HepG2 (cell line): ENCODE measurements around the gene LDAF1.

Source experiments
- ARHGAP35 ChIP-seq: sonication (generic); formaldehyde crosslinking; IDR thresholded peaks from 2 replicates; pipeline ENCODE4 v1.9.0; 2022; ENCODE audit warnings: mild to moderate bottlenecking, inconsistent platforms, moderate library complexity, missing genetic modification reagents, borderline replicate concordance
- ATF6 ChIP-seq: sonication (generic); formaldehyde crosslinking; conservative IDR thresholded peaks from 2 replicates; pipeline ENCODE4 v1.4.0; 2020; ENCODE audit warnings: missing genetic modification reagents
- FOSL2 ChIP-seq: sonication (generic); formaldehyde crosslinking; IDR thresholded peaks from 2 replicates; pipeline ENCODE4 v1.4.0; 2020; ENCODE audit warnings: missing genetic modification reagents
- HIVEP1 ChIP-seq: sonication (generic); formaldehyde crosslinking; IDR thresholded peaks from 2 replicates; pipeline ENCODE4 v1.4.0; 2020; ENCODE audit warnings: mild to moderate bottlenecking, missing genetic modification reagents
- HMG20B ChIP-seq: conservative IDR thresholded peaks from 2 replicates; pipeline ENCODE4 v1.6.1; 2016; ENCODE audit warnings: missing genetic modification reagents, missing compliant biosample characterization
- IKZF5 ChIP-seq: IDR thresholded peaks from 2 replicates; pipeline ENCODE4 v1.6.1; 2018; ENCODE audit warnings: missing genetic modification reagents, mild to moderate bottlenecking, missing compliant biosample characterization
- JUND ChIP-seq: sonication (generic); formaldehyde crosslinking; IDR thresholded peaks from 2 replicates; pipeline ENCODE4 v1.8.0; 2022; ENCODE audit warnings: mild to moderate bottlenecking, missing genetic modification reagents
- KLF16 ChIP-seq, 2 experiments: sonication (generic) in 1 of 2; formaldehyde crosslinking in 1 of 2; IDR thresholded peaks; 2 replicates each; pipeline versions ENCODE4 v1.6.1 to v1.8.0; 2016 to 2023; ENCODE audit warnings: missing genetic modification reagents in 2 of 2, missing compliant biosample characterization in 1 of 2
- NFYB ChIP-seq: sonication (generic); formaldehyde crosslinking; IDR thresholded peaks from 2 replicates; pipeline ENCODE4 v1.4.0; 2020; ENCODE audit warnings: missing genetic modification reagents
- POLR2A ChIP-seq, 2 experiments: IDR thresholded peaks; 2 replicates each; pipeline ENCODE4 v1.6.1; 2011; ENCODE audit warnings: low read depth in 2 of 2, low read length in 2 of 2, mild to moderate bottlenecking in 1 of 2, moderate library complexity in 1 of 2; ENCODE audit not compliant: insufficient read depth in 1 of 2
- UBTF ChIP-seq: sonication (generic); formaldehyde crosslinking; IDR thresholded peaks from 2 replicates; pipeline ENCODE4 v1.4.0; 2020; ENCODE audit warnings: mild to moderate bottlenecking, missing genetic modification reagents
- ZNF749 ChIP-seq: sonication (generic); formaldehyde crosslinking; IDR thresholded peaks from 2 replicates; pipeline ENCODE4 v1.8.0; 2022; ENCODE audit warnings: mild to moderate bottlenecking, missing genetic modification reagents, moderate library complexity, borderline replicate concordance
- TF ChIP-seq, protein P1 (sequence below): IDR thresholded peaks from 2 replicates; pipeline ENCODE4 v1.6.1; 2016; ENCODE audit warnings: low read depth
- TF ChIP-seq, protein P2 (sequence below): sonication (generic); formaldehyde crosslinking; IDR thresholded peaks from 2 replicates; pipeline ENCODE4 v1.5.0; 2020; ENCODE audit warnings: mild to moderate bottlenecking, missing genetic modification reagents, moderate library complexity

DNA sequence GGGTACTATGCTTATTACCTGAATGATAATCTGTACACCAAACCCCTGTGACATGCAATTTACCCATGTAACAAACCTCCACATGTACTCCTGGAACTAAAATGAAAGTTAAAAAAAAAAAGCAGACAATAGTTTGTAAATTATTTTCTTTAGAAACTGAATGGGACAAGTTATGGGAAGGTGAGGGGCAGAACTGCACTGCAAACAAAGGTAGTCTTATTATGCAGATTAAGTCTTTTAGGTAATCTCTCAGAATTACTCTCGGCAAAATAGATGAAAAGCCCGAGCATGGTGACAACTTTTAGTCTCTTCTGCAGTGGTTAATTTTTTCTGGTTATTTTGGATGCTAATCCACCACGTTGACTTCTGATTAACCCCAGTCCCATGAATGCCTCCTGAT lies 25.5 kb downstream of the LDAF1 start:
- TF ChIP-seq HMG20B (CRISPR knock-in tag) (no peak), UBTF (CRISPR knock-in tag) (no peak), ZNF749 (CRISPR knock-in tag) (no peak), JUND (CRISPR knock-in tag) (no peak), KLF16 (CRISPR knock-in tag; IDR thresholded peaks at IDR 0.05) (no peak), ATF6 (CRISPR knock-in tag) (no peak), NFYB (CRISPR knock-in tag) (no peak), POLR2A (IDR thresholded peaks at IDR 0.05; ENCODE audit: insufficient read depth in 1 of 2, low read depth in 2 of 2, low read length in 2 of 2) (no peak), FOSL2 (CRISPR knock-in tag) (no peak), IKZF5 (CRISPR knock-in tag) (no peak), ARHGAP35 (CRISPR knock-in tag) (no peak), HIVEP1 (no peak)
- TF ChIP-seq, protein P1, sequence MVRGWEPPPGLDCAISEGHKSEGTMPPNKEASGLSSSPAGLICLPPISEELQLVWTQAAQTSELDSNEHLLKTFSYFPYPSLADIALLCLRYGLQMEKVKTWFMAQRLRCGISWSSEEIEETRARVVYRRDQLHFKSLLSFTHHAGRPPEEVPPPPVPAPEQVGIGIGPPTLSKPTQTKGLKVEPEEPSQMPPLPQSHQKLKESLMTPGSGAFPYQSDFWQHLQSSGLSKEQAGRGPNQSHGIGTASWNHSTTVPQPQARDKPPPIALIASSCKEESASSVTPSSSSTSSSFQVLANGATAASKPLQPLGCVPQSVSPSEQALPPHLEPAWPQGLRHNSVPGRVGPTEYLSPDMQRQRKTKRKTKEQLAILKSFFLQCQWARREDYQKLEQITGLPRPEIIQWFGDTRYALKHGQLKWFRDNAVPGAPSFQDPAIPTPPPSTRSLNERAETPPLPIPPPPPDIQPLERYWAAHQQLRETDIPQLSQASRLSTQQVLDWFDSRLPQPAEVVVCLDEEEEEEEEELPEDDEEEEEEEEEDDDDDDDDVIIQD (CRISPR knock-in tag): no peak
- TF ChIP-seq, protein P2, sequence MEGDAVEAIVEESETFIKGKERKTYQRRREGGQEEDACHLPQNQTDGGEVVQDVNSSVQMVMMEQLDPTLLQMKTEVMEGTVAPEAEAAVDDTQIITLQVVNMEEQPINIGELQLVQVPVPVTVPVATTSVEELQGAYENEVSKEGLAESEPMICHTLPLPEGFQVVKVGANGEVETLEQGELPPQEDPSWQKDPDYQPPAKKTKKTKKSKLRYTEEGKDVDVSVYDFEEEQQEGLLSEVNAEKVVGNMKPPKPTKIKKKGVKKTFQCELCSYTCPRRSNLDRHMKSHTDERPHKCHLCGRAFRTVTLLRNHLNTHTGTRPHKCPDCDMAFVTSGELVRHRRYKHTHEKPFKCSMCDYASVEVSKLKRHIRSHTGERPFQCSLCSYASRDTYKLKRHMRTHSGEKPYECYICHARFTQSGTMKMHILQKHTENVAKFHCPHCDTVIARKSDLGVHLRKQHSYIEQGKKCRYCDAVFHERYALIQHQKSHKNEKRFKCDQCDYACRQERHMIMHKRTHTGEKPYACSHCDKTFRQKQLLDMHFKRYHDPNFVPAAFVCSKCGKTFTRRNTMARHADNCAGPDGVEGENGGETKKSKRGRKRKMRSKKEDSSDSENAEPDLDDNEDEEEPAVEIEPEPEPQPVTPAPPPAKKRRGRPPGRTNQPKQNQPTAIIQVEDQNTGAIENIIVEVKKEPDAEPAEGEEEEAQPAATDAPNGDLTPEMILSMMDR: no peak
